ENCODE results near the gene METRNL.

DNA sequence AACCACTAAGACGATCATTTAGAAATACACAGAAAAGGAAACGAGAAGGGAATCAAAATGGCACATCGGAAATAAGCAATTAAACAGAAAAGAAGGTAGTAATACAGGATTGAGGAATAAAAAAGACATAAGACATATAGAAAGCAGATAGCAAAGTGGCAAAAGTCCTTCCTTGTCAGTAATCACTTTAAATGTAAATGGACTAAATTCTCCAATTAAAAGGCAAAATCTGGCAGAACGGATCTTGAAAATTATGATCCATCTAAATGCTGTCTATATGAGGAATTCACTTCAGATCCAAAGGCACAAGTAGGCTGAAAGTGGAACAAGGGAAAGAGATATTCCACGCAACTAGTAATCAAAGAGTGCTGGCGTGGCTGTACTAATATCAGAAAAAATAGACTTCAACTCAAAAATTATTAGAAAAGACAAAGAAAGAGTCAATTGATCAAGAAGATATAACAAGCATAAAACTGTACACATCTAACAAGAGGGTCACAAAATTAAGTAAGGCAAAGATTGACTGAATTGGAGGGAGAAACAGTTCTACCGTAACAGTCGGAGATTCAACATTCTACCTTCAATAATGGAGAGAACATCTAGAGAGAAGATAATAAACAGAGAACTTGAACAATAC, 36.8 kb upstream of the METRNL start:
- TF ChIP-seq JUND (IDR thresholded peaks at IDR 0.05) = no peak
- TF ChIP-seq, protein P1, sequence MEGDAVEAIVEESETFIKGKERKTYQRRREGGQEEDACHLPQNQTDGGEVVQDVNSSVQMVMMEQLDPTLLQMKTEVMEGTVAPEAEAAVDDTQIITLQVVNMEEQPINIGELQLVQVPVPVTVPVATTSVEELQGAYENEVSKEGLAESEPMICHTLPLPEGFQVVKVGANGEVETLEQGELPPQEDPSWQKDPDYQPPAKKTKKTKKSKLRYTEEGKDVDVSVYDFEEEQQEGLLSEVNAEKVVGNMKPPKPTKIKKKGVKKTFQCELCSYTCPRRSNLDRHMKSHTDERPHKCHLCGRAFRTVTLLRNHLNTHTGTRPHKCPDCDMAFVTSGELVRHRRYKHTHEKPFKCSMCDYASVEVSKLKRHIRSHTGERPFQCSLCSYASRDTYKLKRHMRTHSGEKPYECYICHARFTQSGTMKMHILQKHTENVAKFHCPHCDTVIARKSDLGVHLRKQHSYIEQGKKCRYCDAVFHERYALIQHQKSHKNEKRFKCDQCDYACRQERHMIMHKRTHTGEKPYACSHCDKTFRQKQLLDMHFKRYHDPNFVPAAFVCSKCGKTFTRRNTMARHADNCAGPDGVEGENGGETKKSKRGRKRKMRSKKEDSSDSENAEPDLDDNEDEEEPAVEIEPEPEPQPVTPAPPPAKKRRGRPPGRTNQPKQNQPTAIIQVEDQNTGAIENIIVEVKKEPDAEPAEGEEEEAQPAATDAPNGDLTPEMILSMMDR (IDR thresholded peaks at IDR 0.05; ENCODE audit: low read depth, low read length, missing input control) = no peak
- no peak for TF ChIP-seq SP1 (IDR thresholded peaks at IDR 0.05)
- no peak for TF ChIP-seq NR2F2 (IDR thresholded peaks at IDR 0.05)
- TF ChIP-seq, protein P2, sequence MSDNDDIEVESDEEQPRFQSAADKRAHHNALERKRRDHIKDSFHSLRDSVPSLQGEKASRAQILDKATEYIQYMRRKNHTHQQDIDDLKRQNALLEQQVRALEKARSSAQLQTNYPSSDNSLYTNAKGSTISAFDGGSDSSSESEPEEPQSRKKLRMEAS (IDR thresholded peaks at IDR 0.05) = no peak
- no peak for TF ChIP-seq YY1 (IDR thresholded peaks at IDR 0.05)
- no peak for TF ChIP-seq HNF4G (IDR thresholded peaks at IDR 0.05)
- TF ChIP-seq RXRA (IDR thresholded peaks at IDR 0.05) = no peak
- TF ChIP-seq GABPA (IDR thresholded peaks at IDR 0.05 in 1 of 2, conservative IDR thresholded peaks at IDR 0.05 in 1 of 2) = no peak
- no peak for TF ChIP-seq RAD21 (IDR thresholded peaks at IDR 0.05)
- TF ChIP-seq, protein P3, sequence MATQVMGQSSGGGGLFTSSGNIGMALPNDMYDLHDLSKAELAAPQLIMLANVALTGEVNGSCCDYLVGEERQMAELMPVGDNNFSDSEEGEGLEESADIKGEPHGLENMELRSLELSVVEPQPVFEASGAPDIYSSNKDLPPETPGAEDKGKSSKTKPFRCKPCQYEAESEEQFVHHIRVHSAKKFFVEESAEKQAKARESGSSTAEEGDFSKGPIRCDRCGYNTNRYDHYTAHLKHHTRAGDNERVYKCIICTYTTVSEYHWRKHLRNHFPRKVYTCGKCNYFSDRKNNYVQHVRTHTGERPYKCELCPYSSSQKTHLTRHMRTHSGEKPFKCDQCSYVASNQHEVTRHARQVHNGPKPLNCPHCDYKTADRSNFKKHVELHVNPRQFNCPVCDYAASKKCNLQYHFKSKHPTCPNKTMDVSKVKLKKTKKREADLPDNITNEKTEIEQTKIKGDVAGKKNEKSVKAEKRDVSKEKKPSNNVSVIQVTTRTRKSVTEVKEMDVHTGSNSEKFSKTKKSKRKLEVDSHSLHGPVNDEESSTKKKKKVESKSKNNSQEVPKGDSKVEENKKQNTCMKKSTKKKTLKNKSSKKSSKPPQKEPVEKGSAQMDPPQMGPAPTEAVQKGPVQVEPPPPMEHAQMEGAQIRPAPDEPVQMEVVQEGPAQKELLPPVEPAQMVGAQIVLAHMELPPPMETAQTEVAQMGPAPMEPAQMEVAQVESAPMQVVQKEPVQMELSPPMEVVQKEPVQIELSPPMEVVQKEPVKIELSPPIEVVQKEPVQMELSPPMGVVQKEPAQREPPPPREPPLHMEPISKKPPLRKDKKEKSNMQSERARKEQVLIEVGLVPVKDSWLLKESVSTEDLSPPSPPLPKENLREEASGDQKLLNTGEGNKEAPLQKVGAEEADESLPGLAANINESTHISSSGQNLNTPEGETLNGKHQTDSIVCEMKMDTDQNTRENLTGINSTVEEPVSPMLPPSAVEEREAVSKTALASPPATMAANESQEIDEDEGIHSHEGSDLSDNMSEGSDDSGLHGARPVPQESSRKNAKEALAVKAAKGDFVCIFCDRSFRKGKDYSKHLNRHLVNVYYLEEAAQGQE (IDR thresholded peaks at IDR 0.05) = no peak
- TF ChIP-seq ATF3 (IDR thresholded peaks at IDR 0.05) = no peak
- TF ChIP-seq FOXA2 (IDR thresholded peaks at IDR 0.05) = no peak
- no peak for TF ChIP-seq EGR1 (IDR thresholded peaks at IDR 0.05; ENCODE audit: low read depth in 2 of 2)
